Effector CD8-positive, alpha-beta T cell (primary cell): Measurements from ENCODE around the gene PTPRU.
"Not testable (repeated sequence)": the region's sequence is repeated elsewhere in the genome, so short reads cannot be mapped to it uniquely, and the experiment has no call there.

ENCODE experiments used
- DNase-seq: peaks from one replicate; lab custom pipeline; 2025; lab: John Stamatoyannopoulos, UW

The PTPRU gene

DNA sequence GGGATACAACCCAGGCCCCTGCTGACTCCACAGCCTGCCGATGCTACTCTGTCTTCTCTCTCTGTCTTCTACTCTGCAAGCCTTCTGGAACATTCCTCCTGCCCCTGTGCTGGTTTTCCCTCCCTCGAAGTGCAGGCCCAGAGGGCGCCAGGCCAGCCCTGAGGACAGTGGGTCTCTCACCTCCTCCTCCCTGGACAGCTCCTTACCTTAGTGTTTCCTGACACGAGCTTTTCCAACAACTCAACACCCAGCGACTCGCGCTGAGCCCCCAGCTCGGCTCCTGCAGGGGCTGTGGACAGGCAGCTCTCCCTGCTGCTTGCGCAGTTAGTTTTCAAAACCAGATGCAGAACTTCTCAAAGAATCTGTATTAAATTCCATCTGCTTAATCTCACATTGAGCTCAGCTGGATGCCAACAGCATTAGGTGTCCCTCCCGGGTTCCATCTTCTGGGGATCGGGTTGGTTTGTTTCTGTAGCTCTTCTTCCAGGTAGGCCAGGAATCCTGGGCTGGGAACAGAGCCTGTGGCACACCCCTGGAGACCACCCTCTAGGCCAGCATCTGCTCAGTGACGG, 54.2 kb downstream of the PTPRU start:
- no peak for DNase-seq

GRCh38 chr1:29291756-29292155, 55.4 kb downstream of the PTPRU start:
- no peak for DNase-seq

- DNase-seq = no peak
These were observed 56.0 kb downstream of the PTPRU start for GRCh38 chr1:29292344-29292743.

DNA sequence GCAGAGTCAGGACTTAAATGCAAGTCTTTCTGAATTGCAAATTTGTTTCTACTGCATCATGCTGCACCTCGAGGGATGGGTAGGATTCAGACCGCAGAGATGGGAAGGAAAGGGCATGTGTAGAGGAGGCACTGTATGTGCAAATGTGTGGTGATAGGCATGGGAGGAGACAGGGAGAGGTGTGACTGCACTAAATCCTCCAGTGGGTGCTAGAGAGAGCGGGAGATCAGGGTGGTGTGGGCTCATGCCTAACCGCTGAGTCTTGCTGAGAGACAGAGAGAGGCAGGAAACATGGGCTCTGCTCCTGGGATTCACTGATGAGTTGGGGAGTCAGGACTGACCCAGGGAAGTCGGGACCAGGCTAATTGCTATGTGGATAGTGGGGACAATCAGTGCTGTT, 61.1 kb downstream of the PTPRU start:
- DNase-seq = no peak

GRCh38 chr1:29298246-29298645, 61.9 kb downstream of the PTPRU start:
- no peak for DNase-seq

DNA sequence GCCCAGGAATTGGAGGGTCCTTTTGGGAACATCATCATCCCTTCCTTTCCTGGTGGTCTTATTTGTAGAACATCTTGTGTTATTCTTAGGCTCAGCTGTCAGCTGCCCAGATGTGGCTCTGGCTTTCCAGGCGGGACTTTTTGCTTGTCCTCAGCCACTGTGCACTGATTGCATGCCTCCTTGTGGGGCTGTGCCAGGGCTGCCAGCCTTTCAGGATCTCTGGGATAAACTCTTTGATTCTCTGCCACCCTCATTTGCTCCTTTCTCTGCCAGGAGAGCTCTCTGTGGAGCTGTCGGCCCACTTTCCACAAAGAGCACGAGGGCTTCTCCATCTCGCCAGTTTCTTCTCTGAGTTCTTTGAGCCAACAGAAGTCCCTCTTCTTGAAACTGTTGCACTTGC, 63.1 kb downstream of the PTPRU start:
- no peak for DNase-seq

DNA sequence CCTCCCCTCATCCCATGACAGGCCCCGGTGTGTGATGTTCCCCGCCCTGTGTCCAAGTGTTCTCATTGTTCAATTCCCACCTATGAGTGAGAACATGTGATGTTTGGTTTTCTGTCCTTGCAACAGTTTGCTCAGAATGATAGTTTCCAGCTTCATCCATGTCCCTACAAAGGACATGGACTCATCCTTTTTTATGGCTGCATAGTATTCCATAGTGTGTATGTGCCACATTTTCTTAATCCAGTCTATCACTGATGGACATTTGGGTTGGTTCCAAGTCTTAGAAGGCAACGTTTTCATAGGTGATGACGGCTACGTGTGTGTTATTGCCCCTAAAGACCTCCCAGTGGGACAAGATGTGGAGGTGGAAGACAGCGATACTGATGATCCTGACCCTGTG, 65.4 kb downstream of the PTPRU start:
- DNase-seq = not testable (repeated sequence)

DNA sequence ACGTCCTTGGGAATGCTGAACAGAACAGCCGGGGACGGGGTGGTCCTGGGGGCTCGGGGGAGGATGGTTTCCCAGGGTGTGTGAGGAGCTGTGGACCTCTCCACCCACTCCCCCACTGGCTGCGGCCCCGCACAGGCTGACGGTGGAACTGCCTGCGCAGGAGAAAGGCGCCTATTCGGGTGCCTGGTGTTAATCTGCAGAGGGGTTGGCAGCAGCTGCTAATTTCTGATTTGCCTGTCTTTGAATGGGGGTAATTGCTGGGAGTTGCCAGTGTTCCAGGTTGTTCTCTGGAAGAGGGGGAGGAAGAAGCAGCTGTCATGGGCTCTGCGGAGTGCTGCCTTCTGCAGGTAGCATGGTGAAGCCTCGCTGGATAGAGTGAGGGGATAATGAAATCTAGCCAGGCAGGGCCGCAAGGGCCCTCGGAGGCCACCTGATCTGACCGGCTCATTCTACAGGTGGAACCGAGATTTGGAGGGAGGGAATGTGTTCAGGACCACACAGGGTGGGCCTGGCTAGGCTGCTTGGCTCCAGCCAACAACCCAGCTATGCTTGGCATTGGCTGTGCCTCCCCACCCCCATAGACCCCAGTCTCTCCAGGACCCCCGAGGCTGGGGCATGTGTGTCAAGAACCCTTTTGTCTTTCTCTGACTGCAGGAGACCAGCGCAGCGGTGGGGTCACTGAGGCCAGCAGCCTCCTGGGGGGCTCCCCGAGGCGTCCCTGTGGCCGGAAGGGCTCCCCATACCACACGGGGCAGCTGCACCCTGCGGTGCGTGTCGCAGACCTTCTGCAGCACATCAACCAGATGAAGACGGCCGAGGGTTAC, 67.1 kb downstream of the PTPRU start:
- DNase-seq = no peak

DNA sequence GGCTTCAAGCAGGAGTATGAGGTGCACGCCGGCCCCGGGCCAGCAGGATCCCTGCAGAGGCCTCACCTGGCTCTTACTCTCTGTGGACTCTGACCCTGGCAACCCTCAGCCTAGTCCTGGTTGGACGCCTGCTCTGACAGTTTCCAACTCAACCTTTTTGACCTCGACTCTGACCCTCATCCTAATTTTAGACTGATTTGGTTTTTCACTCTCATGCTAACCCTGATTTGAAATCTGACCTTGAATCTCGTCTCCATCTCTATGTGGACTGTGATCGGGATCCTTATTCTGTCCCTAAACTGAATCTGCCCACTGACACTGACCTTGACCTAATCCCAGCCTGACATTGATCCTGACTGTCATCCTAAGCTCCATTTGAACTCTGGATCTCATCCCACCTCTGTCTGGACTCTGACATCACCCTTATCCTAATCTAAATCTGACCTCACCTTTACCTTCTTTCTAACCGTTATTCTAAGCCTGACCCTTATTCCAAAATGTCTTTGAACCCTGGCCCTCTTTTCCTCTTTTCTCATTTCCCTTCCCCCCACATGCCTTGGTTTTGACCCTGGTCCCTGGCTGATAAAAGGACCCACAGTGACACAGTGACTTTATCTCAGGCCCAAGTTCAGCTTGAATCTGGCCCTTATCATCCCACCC, 67.8 kb downstream of the PTPRU start:
- DNase-seq = no peak

GRCh38 chr1:29305943-29306342, 69.6 kb downstream of the PTPRU start:
- no peak for DNase-seq

- no peak for DNase-seq
These were observed 70.3 kb downstream of the PTPRU start for GRCh38 chr1:29306471-29307140.

GRCh38 chr1:29309075-29309474, 72.8 kb downstream of the PTPRU start:
- DNase-seq = no peak

DNA sequence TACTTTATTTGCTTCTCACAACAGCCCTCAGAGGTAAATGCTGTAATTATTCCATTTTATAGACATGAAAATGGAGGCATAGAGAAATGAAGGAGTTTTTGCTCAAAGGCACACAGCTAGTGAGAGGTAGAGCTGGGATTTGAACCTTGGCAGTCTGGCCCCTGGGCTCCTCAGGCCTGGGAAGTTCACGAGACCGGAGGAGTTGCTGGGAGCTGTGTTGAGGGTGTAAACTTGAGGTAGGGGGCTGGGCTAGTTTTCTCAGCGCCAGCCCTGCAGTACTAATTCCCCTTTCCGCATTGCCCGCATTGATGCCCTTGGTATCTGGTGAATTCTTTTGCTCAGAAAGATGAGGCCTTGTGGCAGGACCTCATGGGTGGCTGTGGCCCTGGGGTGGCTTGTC, 73.3 kb downstream of the PTPRU start:
- DNase-seq = no peak

- DNase-seq = no peak
These were observed 74.4 kb downstream of the PTPRU start for GRCh38 chr1:29310616-29311180.

- no peak for DNase-seq
These were observed 75.2 kb downstream of the PTPRU start for GRCh38 chr1:29311352-29312030.

DNA sequence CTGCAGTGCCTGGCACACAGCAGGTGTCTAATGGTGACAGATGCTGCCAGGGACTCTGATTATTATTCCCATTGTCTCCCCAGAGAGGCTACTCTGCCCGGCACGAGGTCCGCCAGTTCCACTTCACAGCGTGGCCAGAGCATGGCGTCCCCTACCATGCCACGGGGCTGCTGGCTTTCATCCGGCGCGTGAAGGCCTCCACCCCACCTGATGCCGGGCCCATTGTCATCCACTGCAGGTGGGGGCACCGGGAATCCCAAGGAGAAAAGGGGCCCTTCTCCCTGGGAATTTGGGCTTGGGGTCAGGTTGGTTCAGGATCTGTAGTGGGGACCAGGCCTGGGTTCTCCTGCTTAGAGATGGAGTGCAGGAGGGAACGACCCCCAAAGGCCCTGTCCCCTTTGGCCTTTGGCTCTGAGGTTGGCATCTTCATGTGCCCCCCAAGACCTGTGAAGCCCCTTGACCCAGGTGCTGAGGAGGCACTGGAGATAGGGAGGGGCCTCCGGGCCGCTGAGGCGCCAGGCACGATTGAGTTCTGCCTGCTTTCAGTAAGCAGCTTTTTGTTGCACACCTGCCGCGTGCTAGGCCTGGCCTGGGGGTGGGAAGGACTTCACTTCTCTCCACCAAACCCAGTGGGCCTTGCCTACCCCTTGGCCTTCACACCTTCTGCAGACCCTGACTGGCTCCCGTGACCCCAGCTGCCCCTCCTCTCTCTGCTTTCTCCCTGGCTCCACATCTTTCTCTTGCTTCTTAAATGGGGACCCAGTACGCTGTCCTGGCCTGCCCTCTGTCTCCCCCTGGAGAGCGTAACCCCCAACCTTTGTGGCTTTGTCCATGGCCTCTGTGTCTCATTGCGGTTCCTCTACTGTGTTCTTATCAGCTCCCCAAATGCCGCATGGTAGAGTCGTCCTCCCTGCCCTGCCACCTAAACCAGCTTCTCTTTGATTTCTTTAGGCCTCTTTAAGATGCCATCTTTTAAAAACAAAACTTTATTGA, 76.4 kb downstream of the PTPRU start:
- DNase-seq = no peak

DNA sequence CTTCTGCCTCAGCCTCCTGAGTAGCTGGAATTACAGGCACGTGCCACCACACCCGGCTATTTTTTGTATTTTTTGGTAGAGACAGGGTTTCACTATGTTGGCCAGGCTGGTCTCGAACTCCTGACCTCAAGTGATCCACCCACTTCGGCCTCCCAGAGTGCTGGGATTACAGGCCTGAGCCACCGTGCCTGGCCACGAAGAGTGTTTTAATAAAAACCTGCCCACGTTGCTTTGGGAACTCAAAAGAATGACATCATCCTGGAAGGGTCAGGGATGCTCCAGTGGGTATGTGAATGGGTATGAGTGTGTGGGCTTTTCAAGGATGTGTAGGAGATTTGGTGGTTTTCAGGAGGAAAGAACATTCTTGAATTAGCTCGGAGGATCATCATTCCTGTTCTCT, 78.4 kb downstream of the PTPRU start:
- DNase-seq = not testable (repeated sequence)

DNA sequence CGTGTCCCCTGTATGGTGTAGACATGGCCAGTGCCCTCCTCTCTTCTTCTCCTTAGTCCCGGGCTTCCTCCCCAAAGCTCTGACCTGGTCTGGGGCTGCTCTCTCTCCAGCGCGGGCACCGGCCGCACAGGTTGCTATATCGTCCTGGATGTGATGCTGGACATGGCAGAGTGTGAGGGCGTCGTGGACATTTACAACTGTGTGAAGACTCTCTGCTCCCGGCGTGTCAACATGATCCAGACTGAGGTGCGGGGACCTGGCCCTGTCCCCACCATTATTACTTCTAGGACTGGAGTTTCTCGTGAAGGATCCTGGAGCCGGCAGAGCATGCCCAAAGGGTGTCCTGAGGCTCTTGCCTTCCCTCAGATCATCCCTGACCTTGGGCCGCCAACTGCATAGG, 78.9 kb downstream of the PTPRU start:
- no peak for DNase-seq

GRCh38 chr1:29315876-29316275, 79.6 kb downstream of the PTPRU start:
- DNase-seq = no peak
